Activated CD4-positive, alpha-beta memory T cell treated with anti-CD3 and anti-CD28 coated beads for 36 hours (primary cell): ENCODE measurements around the gene RPUSD3. TPM values are rescaled to one million over a fixed set of nuclear protein-coding genes. Genes with fewer than 3 reads are reported as not detected.

ENCODE experiments used
- CTCF ChIA-PET: fragments of 350-600 bp; sonication (Branson Sonifier 250); formaldehyde crosslinking; loops from one replicate; lab custom pipeline; 2021; ENCODE audit warnings: antibody characterized with exemption, inconsistent platforms; lab: Charles Lee
- POLR2A ChIA-PET: fragments of 350-600 bp; sonication (Branson Sonifier 250); formaldehyde crosslinking; loops from one replicate; lab custom pipeline; 2021; ENCODE audit warnings: antibody characterized with exemption; lab: Charles Lee
- DNase-seq: peaks from one replicate; pipeline ENCODE4 v3.0.0-alpha.2; 2020
- H3K27ac Mint-ChIP-seq: one replicate; pipeline ENCODE4 v1.8.0; 2021; ENCODE audit warnings: mixed read lengths
- H3K27me3 Mint-ChIP-seq: one replicate; pipeline ENCODE4 v1.8.0; 2021; ENCODE audit warnings: mixed read lengths
- H3K36me3 Mint-ChIP-seq: one replicate; pipeline ENCODE4 v1.8.0; 2021; ENCODE audit warnings: mixed read lengths
- H3K4me1 Mint-ChIP-seq: one replicate; pipeline ENCODE4 v1.8.0; 2021; ENCODE audit warnings: low read depth, mixed read lengths
- H3K4me3 Mint-ChIP-seq: one replicate; pipeline ENCODE4 v1.8.0; 2021; ENCODE audit warnings: mild to moderate bottlenecking, mixed read lengths
- H3K9me3 Mint-ChIP-seq: one replicate; pipeline ENCODE4 v1.8.0; 2021; ENCODE audit warnings: mixed read lengths
- intact Hi-C: fragments of 100-400 bp; cut with micrococcal nuclease; formaldehyde crosslinking; loops from one replicate; pipeline ENCODE4 v1.15.1; 2023
- total RNA-seq, 2 experiments: library from RNA; stranded (reverse); gene quantifications; one replicate each; pipeline ENCODE4 v1.2.3, GENCODE V29; 2021

RPUSD3 gene
- total RNA-seq, 2 experiments from 2014 or later = 79.0 to 80.8 TPM

GRCh38 chr3:9809615-9810432 is 34.0 kb downstream of the RPUSD3 start, which contains the start of gene TTLL3:
TTLL3 (plus strand) TSS chr3:9810262; CDS start chr3:9810662, 400 bp downstream.
- Mint-ChIP-seq H3K4me3 (peak within 1 kb of the TSS; percentile 81), H3K36me3 (peaks cover 36% of the 10 kb centered on the region), H3K9me3 (no peaks in the 10 kb centered on the region), H3K27ac (peak within 1 kb of the TSS; percentile 83), H3K4me1 (peaks cover 30% of the 10 kb centered on the region), H3K27me3 (no peaks in the 10 kb centered on the region)
- ChIA-PET CTCF (interaction anchor here (1.0 to 1.6 kb wide), 2 partner anchors 17 to 83 kb away, joined by 4 read pairs; partner anchors contain the start of gene ARPC4), POLR2A (interaction anchor here (0.5 to 2.2 kb wide), 4 partner anchors 17 to 123 kb away, joined by 3 to 10 read pairs (median 4); partner anchors contain the start of genes ARPC4, CAMK1 and TADA3)
- intact Hi-C loops = loop anchor here (5.0 kb wide), 1 partner anchor 107 kb away; the partner anchor contains the start of gene IL17RC
- DNase-seq = peak; percentile 55

- Mint-ChIP-seq H3K9me3 (no peaks in the 10 kb centered on the region), H3K36me3 (peaks cover 41% of the 10 kb centered on the region), H3K4me3 (peak overlapping the region; percentile 81), H3K4me1 (peaks cover 30% of the 10 kb centered on the region), H3K27me3 (no peaks in the 10 kb centered on the region), H3K27ac (peak overlapping the region; percentile 83)
- peak; percentile 32 for DNase-seq
- ChIA-PET CTCF (interaction anchor here (1.0 to 1.8 kb wide), 4 partner anchors 16 to 137 kb away, joined by 4 to 10 read pairs (median 4); partner anchors contain the start of gene ARPC4), POLR2A (interaction anchor here (0.5 to 2.2 kb wide), 5 partner anchors 17 to 123 kb away, joined by 3 to 10 read pairs (median 3); partner anchors contain the start of genes ARPC4, CAMK1 and TADA3)
- intact Hi-C loops = loop anchor here (5.0 kb wide), 1 partner anchor 108 kb away; the partner anchor contains the start of gene IL17RC
These were observed 34.6 kb downstream of the RPUSD3 start for GRCh38 chr3:9809239-9809614.

- Mint-ChIP-seq H3K36me3 (peaks cover 48% of the 10 kb centered on the region), H3K27me3 (no peaks in the 10 kb centered on the region), H3K4me1 (peaks cover 36% of the 10 kb centered on the region), H3K9me3 (no peaks in the 10 kb centered on the region), H3K4me3 (peak overlapping the region; percentile 81), H3K27ac (peak overlapping the region; percentile 83)
- DNase-seq = peak; percentile 70
- ChIA-PET CTCF (interaction anchor here (0.8 to 1.8 kb wide), 6 partner anchors 16 to 144 kb away, joined by 3 to 10 read pairs (median 4); partner anchors contain the start of genes ARPC4 and PRRT3), POLR2A (interaction anchor here (0.5 to 2.2 kb wide), 7 partner anchors 16 to 105 kb away, joined by 3 to 10 read pairs (median 3); partner anchors contain the start of genes ARPC4, CAMK1 and TADA3)
- intact Hi-C loops = loop anchor here (1.0 to 5.0 kb wide), 2 partner anchors 15 to 109 kb away; partner anchors contain the start of genes ARPC4 and IL17RC
These were observed 35.3 kb downstream of the RPUSD3 start for GRCh38 chr3:9808345-9809037.

- no peak for DNase-seq
- CTCF ChIA-PET = interaction anchor here (0.8 to 1.8 kb wide), 5 partner anchors 15 to 144 kb away, joined by 3 to 10 read pairs (median 4); partner anchors contain the start of genes ARPC4 and PRRT3
- POLR2A ChIA-PET = interaction anchor here (1.6 to 2.2 kb wide), 3 partner anchors 15 to 30 kb away, joined by 4 to 10 read pairs (median 4); partner anchors contain the start of genes ARPC4 and TADA3
- Mint-ChIP-seq H3K27me3 (no peaks in the 10 kb centered on the region), H3K4me1 (peaks cover 36% of the 10 kb centered on the region), H3K9me3 (no peaks in the 10 kb centered on the region), H3K4me3 (no peak overlapping the region), H3K36me3 (peaks cover 50% of the 10 kb centered on the region), H3K27ac (peak overlapping the region; percentile 83)
- intact Hi-C loops = loop anchor here (1.0 to 5.0 kb wide), 2 partner anchors 15 to 109 kb away; partner anchors contain the start of genes ARPC4 and IL17RC
These were observed 35.8 kb downstream of the RPUSD3 start for GRCh38 chr3:9807981-9808344.

GRCh38 chr3:9806688-9807589 is 36.9 kb downstream of the RPUSD3 start:
- Mint-ChIP-seq H3K9me3 (no peaks in the 10 kb centered on the region), H3K27me3 (no peaks in the 10 kb centered on the region), H3K27ac (no peak overlapping the region), H3K4me1 (peaks cover 36% of the 10 kb centered on the region), H3K36me3 (peaks cover 52% of the 10 kb centered on the region), H3K4me3 (no peak overlapping the region)
- POLR2A ChIA-PET = interaction anchor here (1.0 to 1.6 kb wide), 2 partner anchors 14 to 16 kb away, joined by 4 to 5 read pairs; partner anchors contain the start of genes ARPC4 and TADA3
- CTCF ChIA-PET = interaction anchor here (0.7 to 1.8 kb wide), 4 partner anchors 14 to 140 kb away, joined by 3 to 10 read pairs (median 4); partner anchors contain the start of genes ARPC4 and TADA3
- no peak for DNase-seq
- intact Hi-C loops = loop anchor here (5.0 kb wide), 1 partner anchor 110 kb away; the partner anchor contains the start of gene IL17RC

GRCh38 chr3:9806137-9806536 is 37.7 kb downstream of the RPUSD3 start:
- intact Hi-C loops = loop anchor here (5.0 kb wide), 1 partner anchor 111 kb away; the partner anchor contains the start of gene IL17RC
- Mint-ChIP-seq H3K4me3 (no peak overlapping the region), H3K27me3 (no peaks in the 10 kb centered on the region), H3K9me3 (no peaks in the 10 kb centered on the region), H3K27ac (no peak overlapping the region), H3K36me3 (peaks cover 49% of the 10 kb centered on the region), H3K4me1 (peaks cover 34% of the 10 kb centered on the region)
- no peak for DNase-seq
- ChIA-PET CTCF (interaction anchor here (0.7 kb wide), 1 partner anchor 55 kb away, joined by 3 read pairs; no protein-coding TSS in a partner anchor), POLR2A (interaction anchor here (1.0 to 1.6 kb wide), 2 partner anchors 10 to 56 kb away, joined by 3 to 12 read pairs; partner anchors contain the start of gene OGG1)

- H3K4me1 Mint-ChIP-seq = peaks cover 33% of the 10 kb centered on the region
- POLR2A ChIA-PET = interaction anchor here (1.2 to 1.6 kb wide), 2 partner anchors 8 to 141 kb away, joined by 3 to 12 read pairs; no protein-coding TSS in a partner anchor
- H3K4me3 Mint-ChIP-seq = no peak overlapping the region
- CTCF ChIA-PET = no interaction called here
- peaks cover 54% of the 10 kb centered on the region for H3K36me3 Mint-ChIP-seq
- intact Hi-C loops = loop anchor here (5.0 kb wide), 1 partner anchor 112 kb away; the partner anchor contains the start of gene IL17RC
- DNase-seq = no peak
- H3K9me3 Mint-ChIP-seq = no peaks in the 10 kb centered on the region
- H3K27ac Mint-ChIP-seq = no peak overlapping the region
- no peaks in the 10 kb centered on the region for H3K27me3 Mint-ChIP-seq
These were observed 38.8 kb downstream of the RPUSD3 start for GRCh38 chr3:9804996-9805395.

GRCh38 chr3:9803494-9803893 is 40.3 kb downstream of the RPUSD3 start:
- Mint-ChIP-seq H3K27me3 (no peaks in the 10 kb centered on the region), H3K36me3 (peaks cover 61% of the 10 kb centered on the region), H3K27ac (peak overlapping the region; percentile 42), H3K4me1 (peaks cover 20% of the 10 kb centered on the region), H3K9me3 (no peaks in the 10 kb centered on the region), H3K4me3 (no peak overlapping the region)
- CTCF ChIA-PET = interaction anchor here (0.6 kb wide), 1 partner anchor 34 kb away, joined by 4 read pairs; no protein-coding TSS in a partner anchor
- intact Hi-C loops = no loop called here
- POLR2A ChIA-PET = interaction anchor here (1.4 kb wide), 1 partner anchor 11 kb away, joined by 4 read pairs; the partner anchor contains the start of genes ARPC4 and TADA3
- no peak for DNase-seq

- Mint-ChIP-seq H3K9me3 (no peaks in the 10 kb centered on the region), H3K27ac (no peak overlapping the region), H3K27me3 (no peaks in the 10 kb centered on the region), H3K4me3 (no peak overlapping the region), H3K4me1 (peaks cover 19% of the 10 kb centered on the region), H3K36me3 (peaks cover 68% of the 10 kb centered on the region)
- intact Hi-C loops = no loop called here
- DNase-seq = no peak
- ChIA-PET CTCF (no interaction called here), POLR2A (no interaction called here)
These were observed 43.3 kb downstream of the RPUSD3 start for GRCh38 chr3:9800529-9800928.
